ENCODE data around the gene NCR2. TPM values are rescaled to one million over a fixed set of nuclear protein-coding genes. Genes with fewer than 3 reads are reported as not detected.
"Not testable (repeated sequence)": the region's sequence is repeated elsewhere in the genome, so short reads cannot be mapped to it uniquely, and the experiment has no call there.

The NCR2 gene
- total RNA-seq, 1 experiment from 2014 or later = not detected

DNA sequence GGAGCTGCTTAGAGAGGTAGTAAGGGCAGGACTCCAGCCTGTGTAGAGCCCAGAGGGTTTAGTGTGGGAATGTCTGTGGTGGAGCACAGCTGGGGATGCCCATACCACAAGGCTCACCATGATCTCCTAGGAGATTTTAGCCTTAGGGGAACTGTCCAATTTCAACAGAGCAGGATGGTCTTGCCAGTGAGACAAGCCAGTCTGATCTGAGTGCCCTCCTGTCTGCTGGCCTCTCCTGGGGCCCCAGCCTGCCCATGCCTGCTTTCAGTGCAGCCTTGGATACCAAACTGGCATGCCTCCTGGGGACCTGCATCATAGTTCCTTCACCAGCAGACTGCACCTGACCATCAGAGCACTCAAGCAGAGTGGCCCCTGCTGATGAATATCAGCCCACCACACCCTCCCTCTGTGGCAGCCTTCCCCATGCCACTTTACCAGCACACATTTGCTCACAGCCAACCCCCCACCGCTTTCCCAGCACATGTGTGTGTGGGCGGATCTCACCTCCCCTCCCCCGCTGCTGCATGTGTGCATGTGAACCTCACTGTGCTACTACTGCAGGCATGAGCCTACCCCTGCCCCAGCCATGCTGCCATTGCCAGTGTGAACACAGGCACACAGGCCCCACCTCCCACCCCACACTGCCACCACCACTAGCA lies 41.1 kb upstream of the NCR2 start:
- TF ChIP-seq EZH2 (IDR thresholded peaks at IDR 0.05; ENCODE audit: low read depth) = no peak
- TF ChIP-seq, protein P1, sequence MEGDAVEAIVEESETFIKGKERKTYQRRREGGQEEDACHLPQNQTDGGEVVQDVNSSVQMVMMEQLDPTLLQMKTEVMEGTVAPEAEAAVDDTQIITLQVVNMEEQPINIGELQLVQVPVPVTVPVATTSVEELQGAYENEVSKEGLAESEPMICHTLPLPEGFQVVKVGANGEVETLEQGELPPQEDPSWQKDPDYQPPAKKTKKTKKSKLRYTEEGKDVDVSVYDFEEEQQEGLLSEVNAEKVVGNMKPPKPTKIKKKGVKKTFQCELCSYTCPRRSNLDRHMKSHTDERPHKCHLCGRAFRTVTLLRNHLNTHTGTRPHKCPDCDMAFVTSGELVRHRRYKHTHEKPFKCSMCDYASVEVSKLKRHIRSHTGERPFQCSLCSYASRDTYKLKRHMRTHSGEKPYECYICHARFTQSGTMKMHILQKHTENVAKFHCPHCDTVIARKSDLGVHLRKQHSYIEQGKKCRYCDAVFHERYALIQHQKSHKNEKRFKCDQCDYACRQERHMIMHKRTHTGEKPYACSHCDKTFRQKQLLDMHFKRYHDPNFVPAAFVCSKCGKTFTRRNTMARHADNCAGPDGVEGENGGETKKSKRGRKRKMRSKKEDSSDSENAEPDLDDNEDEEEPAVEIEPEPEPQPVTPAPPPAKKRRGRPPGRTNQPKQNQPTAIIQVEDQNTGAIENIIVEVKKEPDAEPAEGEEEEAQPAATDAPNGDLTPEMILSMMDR (conservative IDR thresholded peaks at IDR 0.05) = no peak
- Histone ChIP-seq H3K27ac (no peak overlapping the region), H3K79me2 (ENCODE audit: low read depth) (no peaks in the 10 kb centered on the region), H3K9me3 (ENCODE audit: insufficient read depth, low read depth) (peaks cover 11% of the 10 kb centered on the region), H3F3A (ENCODE audit: insufficient read depth, low read depth) (no peaks in the 10 kb centered on the region), H3K4me2 (no peak overlapping the region), H3K27me3 (ENCODE audit: insufficient read depth, low read depth) (no peaks in the 10 kb centered on the region), H3K36me3 (ENCODE audit: low read depth) (no peaks in the 10 kb centered on the region), H3K4me1 (replicated peaks; ENCODE audit: insufficient read depth) (no peaks in the 10 kb centered on the region), H4K20me1 (ENCODE audit: insufficient read depth) (no peaks in the 10 kb centered on the region), H2AFZ (no peak overlapping the region), H3K4me3 (no peak overlapping the region), H3K9me2 (ENCODE audit: insufficient read depth) (no peaks in the 10 kb centered on the region)
- no peak for DNase-seq
- CTCF ChIA-PET = no interaction called here
- intact Hi-C loops (cut with micrococcal nuclease; ENCODE audit: unreplicated experiment) = no loop called here
- POLR2A ChIA-PET (ENCODE audit: unreplicated experiment) = no interaction called here
- BruUV-seq (replicated peaks) = no TSS peak

DNA sequence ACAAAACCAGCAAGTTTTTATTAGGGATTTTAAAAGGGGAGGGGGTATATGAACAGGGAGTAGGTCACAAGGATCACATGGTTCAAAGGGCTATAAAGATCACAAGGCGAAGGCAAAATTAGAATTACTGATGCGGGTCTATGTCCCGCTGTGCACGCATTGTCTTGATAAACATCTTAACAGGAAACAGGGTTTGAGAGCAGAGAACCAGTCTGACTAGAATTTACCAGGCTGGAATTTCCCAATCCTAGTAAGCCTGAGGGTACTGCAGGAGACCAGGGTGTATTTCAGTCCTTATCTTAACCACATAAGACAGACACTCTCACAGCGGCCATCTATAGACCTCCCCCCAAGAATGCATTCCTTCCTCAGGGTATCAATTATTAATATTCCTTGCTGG lies 38.2 kb upstream of the NCR2 start:
- H3K27ac ChIP-seq; H3K4me2 ChIP-seq; H3K36me3 ChIP-seq (ENCODE audit: low read depth); CTCF ChIA-PET; H3K4me1 ChIP-seq (replicated peaks; ENCODE audit: insufficient read depth); intact Hi-C loops (cut with micrococcal nuclease; ENCODE audit: unreplicated experiment); DNase-seq; H3K9me2 ChIP-seq (ENCODE audit: insufficient read depth); BruUV-seq (replicated peaks); H3K27me3 ChIP-seq (ENCODE audit: insufficient read depth, low read depth); H4K20me1 ChIP-seq (ENCODE audit: insufficient read depth); H3F3A ChIP-seq (ENCODE audit: insufficient read depth, low read depth); H3K79me2 ChIP-seq (ENCODE audit: low read depth); POLR2A ChIA-PET (ENCODE audit: unreplicated experiment); H3K4me3 ChIP-seq; H2AFZ ChIP-seq: not testable (repeated sequence)
- H3K9me3 ChIP-seq (ENCODE audit: insufficient read depth, low read depth) = peaks cover 11% of the 10 kb centered on the region

DNA sequence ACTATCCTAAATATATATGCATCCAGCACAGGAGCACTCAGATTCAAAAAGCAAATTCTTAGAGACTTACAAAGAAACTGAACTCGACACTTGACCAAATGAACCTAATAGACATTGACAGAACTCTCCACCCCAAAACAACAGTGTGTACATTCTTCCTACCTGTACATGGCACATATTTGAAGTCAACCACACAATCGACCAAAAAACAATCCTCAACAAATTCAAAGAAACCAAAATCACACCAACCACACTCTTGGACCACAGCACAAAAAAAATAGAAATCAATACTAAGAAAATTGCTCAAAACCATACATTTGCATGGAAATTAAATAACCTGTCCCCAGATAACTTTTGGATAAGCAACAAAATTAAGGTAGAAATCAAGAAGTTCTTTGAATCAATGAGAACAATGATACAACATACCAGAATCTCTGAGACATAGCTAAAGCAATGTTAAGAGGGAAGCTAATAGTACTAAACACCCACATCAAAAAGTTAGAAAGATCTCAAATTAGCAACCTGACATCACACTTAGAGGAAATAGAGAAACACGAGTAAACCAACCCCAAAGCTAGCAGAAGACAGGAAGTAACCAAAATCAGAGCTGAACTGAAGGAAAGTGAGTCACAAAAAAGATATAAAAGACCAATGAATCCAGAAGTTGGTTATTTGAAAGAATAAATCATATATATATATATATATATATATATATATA lies 36.5 kb upstream of the NCR2 start:
- H3K27me3 ChIP-seq (ENCODE audit: insufficient read depth, low read depth) = no peaks in the 10 kb centered on the region
- ChIA-PET POLR2A (ENCODE audit: unreplicated experiment) (no interaction called here), CTCF (no interaction called here)
- H3K36me3 ChIP-seq (ENCODE audit: low read depth) = no peaks in the 10 kb centered on the region
- H2AFZ ChIP-seq = no peak overlapping the region
- no peaks in the 10 kb centered on the region for H3K9me2 ChIP-seq (ENCODE audit: insufficient read depth)
- no peaks in the 10 kb centered on the region for H3F3A ChIP-seq (ENCODE audit: insufficient read depth, low read depth)
- intact Hi-C loops (cut with micrococcal nuclease; ENCODE audit: unreplicated experiment) = no loop called here
- peaks cover 11% of the 10 kb centered on the region for H3K9me3 ChIP-seq (ENCODE audit: insufficient read depth, low read depth)
- TF ChIP-seq, protein P1 (conservative IDR thresholded peaks at IDR 0.05) = no peak
- TF ChIP-seq EZH2 (IDR thresholded peaks at IDR 0.05; ENCODE audit: low read depth) = no peak
- H3K4me3 ChIP-seq = no peak overlapping the region
- H3K79me2 ChIP-seq (ENCODE audit: low read depth) = no peaks in the 10 kb centered on the region
- H3K27ac ChIP-seq = no peak overlapping the region
- no peaks in the 10 kb centered on the region for H3K4me1 ChIP-seq (replicated peaks; ENCODE audit: insufficient read depth)
- H4K20me1 ChIP-seq (ENCODE audit: insufficient read depth) = no peaks in the 10 kb centered on the region
- DNase-seq = no peak
- BruUV-seq (replicated peaks) = no TSS peak
- no peak overlapping the region for H3K4me2 ChIP-seq

Measured in PC-9 (cell line).